WTC11 (cell line): ENCODE data around the gene PLEKHA5. TPM values are rescaled to one million over a fixed set of nuclear protein-coding genes. Genes with fewer than 3 reads are reported as not detected.

Experiments used
- ATAC-seq: fragments of 200-7000 bp; cut with Tn5 transposase; 2 replicates; pipeline ENCODE4 v1.10.0; 2021; ENCODE audit warnings: mild to moderate bottlenecking, moderate library complexity
- CTCF ChIA-PET: fragments of 300-600 bp; sonication (Branson Sonifier 250); formaldehyde crosslinking; loops from one replicate; lab custom pipeline; 2021; ENCODE audit warnings: antibody characterized with exemption; lab: Charles Lee
- POLR2A ChIA-PET: fragments of 350-600 bp; sonication (Branson Sonifier 250); formaldehyde crosslinking; loops from one replicate; lab custom pipeline; 2021; ENCODE audit warnings: antibody characterized with exemption; lab: Charles Lee
- DNase-seq: peaks from one replicate; pipeline ENCODE4 v3.0.0; 2021; ENCODE audit warnings: low spot score
- H3K27ac Mint-ChIP-seq: 2 replicates; pipeline ENCODE4 v1.8.0; 2021; ENCODE audit warnings: mixed read lengths
- H3K27me3 Mint-ChIP-seq: 2 replicates; pipeline ENCODE4 v1.8.0; 2021; ENCODE audit warnings: low read depth, mild to moderate bottlenecking, moderate library complexity, mixed read lengths
- H3K36me3 Mint-ChIP-seq: 2 replicates; pipeline ENCODE4 v1.8.0; 2021; ENCODE audit warnings: mixed read lengths
- H3K4me1 Mint-ChIP-seq: 2 replicates; pipeline ENCODE4 v1.8.0; 2022; ENCODE audit warnings: mixed read lengths
- H3K4me3 Mint-ChIP-seq: 2 replicates; pipeline ENCODE4 v1.8.0; 2021; ENCODE audit warnings: mild to moderate bottlenecking, moderate library complexity, mixed read lengths
- H3K9me3 Mint-ChIP-seq: 2 replicates; pipeline ENCODE4 v1.8.0; 2021; ENCODE audit warnings: mixed read lengths
- ARID4B ChIP-seq: sonication (generic); formaldehyde crosslinking; IDR thresholded peaks from 2 replicates; pipeline ENCODE4 v1.8.0; 2023; ENCODE audit warnings: missing genetic modification reagents, mild to moderate bottlenecking, borderline replicate concordance
- CREM ChIP-seq: sonication (generic); formaldehyde crosslinking; IDR thresholded peaks from 2 replicates; pipeline ENCODE4 v1.8.1; 2022; ENCODE audit warnings: mild to moderate bottlenecking, missing genetic modification reagents, moderate library complexity
- E2F4 ChIP-seq: sonication (generic); formaldehyde crosslinking; IDR thresholded peaks from 2 replicates; pipeline ENCODE4 v1.8.1; 2022; ENCODE audit warnings: low read depth, mild to moderate bottlenecking, moderate library complexity, missing genetic modification reagents, borderline replicate concordance
- E2F5 ChIP-seq: sonication (generic); formaldehyde crosslinking; IDR thresholded peaks from 2 replicates; pipeline ENCODE4 v1.8.1; 2022; ENCODE audit warnings: mild to moderate bottlenecking, moderate library complexity, missing genetic modification reagents
- ERG ChIP-seq: fragments of 250-450 bp; sonication (Bioruptor Pico); IDR thresholded peaks from 2 replicates; pipeline ENCODE4 v1.8.0; 2021; ENCODE audit warnings: mild to moderate bottlenecking
- FOXP4 ChIP-seq: sonication (generic); formaldehyde crosslinking; IDR thresholded peaks from 2 replicates; pipeline ENCODE4 v1.8.0; 2022; ENCODE audit warnings: mild to moderate bottlenecking, missing genetic modification reagents
- GTF2I ChIP-seq: fragments of 250-450 bp; sonication (Bioruptor Pico); conservative IDR thresholded peaks from 2 replicates; pipeline ENCODE4 v1.4.0; 2021; ENCODE audit warnings: mild to moderate bottlenecking
- HMGA2 ChIP-seq: fragments of 250-450 bp; sonication (Bioruptor Pico); IDR thresholded peaks from 2 replicates; pipeline ENCODE4 v1.4.0; 2021; ENCODE audit warnings: mild to moderate bottlenecking, moderate library complexity
- OVOL2 ChIP-seq: fragments of 250-450 bp; sonication (Bioruptor Pico); IDR thresholded peaks from 2 replicates; pipeline ENCODE4 v1.9.0; 2021; ENCODE audit warnings: mild to moderate bottlenecking, borderline replicate concordance
- RELA ChIP-seq: sonication (generic); formaldehyde crosslinking; IDR thresholded peaks from 2 replicates; pipeline ENCODE4 v1.8.1; 2022; ENCODE audit warnings: missing genetic modification reagents, mild to moderate bottlenecking, borderline replicate concordance
- SOX15 ChIP-seq: fragments of 250-450 bp; sonication (Bioruptor Pico); IDR thresholded peaks from 2 replicates; pipeline ENCODE4 v1.9.0; 2021; ENCODE audit warnings: mild to moderate bottlenecking
- ZBTB43 ChIP-seq: sonication (generic); formaldehyde crosslinking; IDR thresholded peaks from 2 replicates; pipeline ENCODE4 v1.8.1; 2023; ENCODE audit warnings: mild to moderate bottlenecking, missing genetic modification reagents
- ZNF219 ChIP-seq: sonication (generic); formaldehyde crosslinking; IDR thresholded peaks from 2 replicates; pipeline ENCODE4 v1.8.0; 2023; ENCODE audit warnings: missing genetic modification reagents, mild to moderate bottlenecking, borderline replicate concordance
- ZNF396 ChIP-seq: fragments of 250-450 bp; sonication (Bioruptor Pico); IDR thresholded peaks from 2 replicates; pipeline ENCODE4 v1.8.0; 2021; ENCODE audit warnings: mild to moderate bottlenecking, moderate library complexity, borderline replicate concordance
- ZNF512 ChIP-seq: sonication (generic); formaldehyde crosslinking; IDR thresholded peaks from 2 replicates; pipeline ENCODE4 v1.8.1; 2022; ENCODE audit warnings: missing genetic modification reagents, borderline replicate concordance
- total RNA-seq: library from RNA; stranded (reverse); gene quantifications from 3 replicates; pipeline ENCODE4 v1.2.3, GENCODE V29; 2021

Gene PLEKHA5
- total RNA-seq, 1 experiment from 2014 or later, result 61.1 TPM

- DNase-seq, result no peak
- H3K9me3 Mint-ChIP-seq, result no peaks in the 10 kb centered on the region
- ATAC-seq, result peak; percentile 97
- H3K36me3 Mint-ChIP-seq, result peaks cover 19% of the 10 kb centered on the region
- H3K27ac Mint-ChIP-seq, result peak overlapping the region; percentile 88
- TF ChIP-seq RELA (CRISPR knock-in tag) (no peak), ZNF219 (no peak), SOX15 (CRISPR knock-in tag) (no peak), ZBTB43 (CRISPR knock-in tag) (no peak)
- ChIA-PET CTCF (no interaction called here), POLR2A (interaction anchor here (1.2 kb wide), 1 partner anchor 10 kb away, joined by 3 read pairs; no protein-coding TSS in a partner anchor)
- H3K4me1 Mint-ChIP-seq, result peaks cover 26% of the 10 kb centered on the region
- H3K27me3 Mint-ChIP-seq, result no peaks in the 10 kb centered on the region
- 0 out of 2 replicates have a peak overlapping the region, but pooled peaks have one; percentile 4 for H3K4me3 Mint-ChIP-seq
These were observed 134.1 kb downstream of the PLEKHA5 start for GRCh38 chr12:19263672-19264071.

- ATAC-seq, result no peak
- no peaks in the 10 kb centered on the region for H3K9me3 Mint-ChIP-seq
- peaks cover 45% of the 10 kb centered on the region for H3K36me3 Mint-ChIP-seq
- no peak overlapping the region for H3K4me3 Mint-ChIP-seq
- DNase-seq, result no peak
- CTCF ChIA-PET, result no interaction called here
- H3K27ac Mint-ChIP-seq, result peak overlapping the region; percentile 43; the same call in 1 of the 2 replicates
- no peak for TF ChIP-seq FOXP4 (CRISPR knock-in tag)
- TF ChIP-seq E2F5 (CRISPR knock-in tag), result no peak
- TF ChIP-seq HMGA2, result no peak
- TF ChIP-seq ARID4B (CRISPR knock-in tag), result no peak
- no peak for TF ChIP-seq E2F4 (CRISPR knock-in tag)
- no peak for TF ChIP-seq ERG (CRISPR knock-in tag)
- no peak for TF ChIP-seq ZNF512 (CRISPR knock-in tag)
- TF ChIP-seq ZNF396 (CRISPR knock-in tag), result no peak
- no peak for TF ChIP-seq RELA (CRISPR knock-in tag)
- TF ChIP-seq CREM (CRISPR knock-in tag), result no peak
- no peak for TF ChIP-seq OVOL2 (CRISPR knock-in tag)
- no peak for TF ChIP-seq GTF2I (CRISPR knock-in tag)
- H3K27me3 Mint-ChIP-seq, result no peaks in the 10 kb centered on the region
- H3K4me1 Mint-ChIP-seq, result 0 out of 2 replicates have a peak, but pooled peaks cover 3% of the 10 kb centered on the region
- POLR2A ChIA-PET, result interaction anchor here (0.5 kb wide), 1 partner anchor 10 kb away, joined by 3 read pairs; no protein-coding TSS in a partner anchor
These were observed 144.2 kb downstream of the PLEKHA5 start for GRCh38 chr12:19273482-19274330.
